ENCODE data around the gene FGFRL1.

FGFRL1 gene

DNA sequence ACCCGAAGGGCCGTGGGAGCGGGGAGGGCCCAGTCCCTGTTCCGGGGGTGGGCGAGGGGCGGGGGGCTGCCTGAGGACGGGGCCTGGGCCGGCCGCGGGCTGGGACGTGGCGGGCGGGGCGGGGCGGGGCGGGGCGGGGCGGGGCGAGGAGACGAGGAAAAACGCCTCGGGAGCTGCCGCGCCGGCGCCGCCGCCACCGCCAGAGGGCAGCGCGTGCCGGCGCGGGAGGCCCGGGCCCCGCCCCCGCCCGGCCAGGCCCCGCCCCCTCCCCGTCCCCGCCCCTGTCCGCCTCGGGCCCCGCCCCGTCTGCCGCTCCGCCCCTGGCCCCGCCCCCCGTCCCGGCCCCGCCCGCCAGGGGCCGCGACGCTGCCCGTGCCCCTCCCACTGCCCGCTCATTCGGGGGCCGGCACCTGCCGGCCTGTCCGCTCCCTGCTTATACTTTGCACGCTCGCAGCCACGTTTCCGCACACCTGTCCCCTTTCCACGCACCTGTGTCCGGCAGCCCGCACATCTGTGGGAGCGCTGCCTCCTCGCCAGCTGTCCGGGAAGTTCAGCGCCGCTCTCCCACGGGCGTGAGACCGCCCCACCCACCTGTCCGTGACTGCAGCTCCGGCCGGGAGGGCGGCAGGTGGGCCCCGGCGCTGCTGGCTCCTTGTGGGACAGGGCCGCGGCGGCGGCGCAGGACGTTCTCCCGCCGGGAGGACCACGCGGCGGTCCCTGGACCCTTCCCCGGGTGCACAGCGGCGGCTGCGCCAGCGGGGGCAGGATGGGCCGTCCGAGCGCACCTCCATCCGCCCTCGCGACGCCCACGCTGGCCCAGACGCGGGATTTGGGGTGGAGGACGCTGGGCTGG, 1.7 kb upstream of the FGFRL1 start:
- DNase-seq, result no peak

DNA sequence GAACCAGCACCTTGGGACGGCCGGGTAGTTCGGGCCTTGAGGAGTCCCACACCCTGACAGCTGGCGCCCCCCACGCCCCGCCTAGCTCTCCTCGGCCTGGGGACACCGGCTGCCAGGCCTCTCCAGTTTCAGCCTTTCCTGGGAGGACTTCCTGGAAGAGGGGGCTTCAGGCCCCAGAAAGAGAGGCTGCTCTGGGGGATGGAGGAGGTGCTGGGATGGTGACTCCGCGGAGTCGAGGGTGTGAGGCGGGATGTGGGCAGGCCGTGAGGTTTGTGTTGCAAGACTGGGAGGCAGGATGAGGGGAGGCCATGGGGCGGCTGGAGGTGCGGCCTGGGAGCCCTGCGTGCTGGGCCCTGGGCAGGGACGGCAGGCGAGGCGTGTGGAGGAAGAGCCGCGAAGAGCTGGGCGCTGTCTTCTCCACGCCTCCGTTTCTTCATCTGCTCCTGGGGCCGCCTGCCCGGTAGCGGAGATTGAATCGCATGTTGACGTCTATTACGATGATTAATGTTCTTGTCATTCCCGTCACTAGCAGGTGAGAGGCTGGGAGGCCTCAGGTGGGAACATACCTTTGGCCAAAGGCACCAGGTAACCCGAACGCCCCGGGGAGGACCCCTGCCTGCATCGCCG, 918 bp upstream of the FGFRL1 start:
- no peak for DNase-seq

DNA sequence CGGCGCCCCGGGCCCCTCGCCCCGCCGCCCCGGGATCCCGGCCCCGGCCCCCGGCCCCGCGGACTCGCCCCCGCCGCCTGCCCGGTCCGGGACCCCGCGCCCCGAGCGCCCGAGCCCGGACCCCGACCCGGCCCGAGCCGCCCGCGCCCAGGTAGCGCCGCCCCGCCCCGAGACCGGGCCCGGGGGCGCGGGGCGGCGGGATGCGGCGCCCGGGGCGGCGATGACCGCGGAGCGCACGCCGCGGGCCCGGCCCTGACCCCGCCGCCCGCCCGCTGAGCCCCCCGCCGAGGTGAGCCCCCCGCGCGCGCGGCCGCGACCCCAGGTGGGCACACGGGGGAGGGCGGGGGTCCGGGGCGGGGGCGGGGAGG, 224 bp downstream of the FGFRL1 start:
- no peak for DNase-seq

DNA sequence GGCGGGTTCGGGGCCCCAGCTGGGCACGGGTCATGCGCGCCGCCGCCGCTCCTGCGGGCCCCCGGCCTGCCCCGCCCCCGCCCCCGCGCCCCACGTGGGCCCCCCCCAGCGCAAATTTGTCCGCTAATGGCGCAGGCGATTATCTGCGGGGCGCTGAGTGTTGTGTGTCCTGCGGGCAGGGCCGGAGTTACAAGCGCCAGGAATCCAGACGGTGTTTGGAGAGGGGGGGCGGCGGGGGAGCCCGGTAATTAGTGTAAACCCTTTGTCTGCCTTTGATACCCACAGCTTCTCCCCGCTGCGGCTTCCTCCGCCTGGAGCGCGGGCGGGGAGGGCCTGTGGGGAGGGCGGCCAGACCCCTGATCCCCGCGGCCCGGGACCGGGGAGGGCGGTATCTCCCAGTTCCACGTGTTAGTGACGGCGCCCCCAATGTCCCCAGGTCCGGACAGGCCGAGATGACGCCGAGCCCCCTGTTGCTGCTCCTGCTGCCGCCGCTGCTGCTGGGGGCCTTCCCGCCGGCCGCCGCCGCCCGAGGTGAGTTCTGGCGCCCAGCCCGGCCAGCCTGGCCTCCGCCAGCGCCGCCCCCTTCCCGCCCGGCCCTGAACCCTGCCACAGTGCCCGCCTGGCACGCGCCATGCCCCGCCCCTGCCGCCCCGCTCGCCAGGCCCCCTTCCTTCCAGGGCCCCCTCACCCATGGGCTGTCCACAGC, 761 bp downstream of the FGFRL1 start:
- DNase-seq, result no peak

DNA sequence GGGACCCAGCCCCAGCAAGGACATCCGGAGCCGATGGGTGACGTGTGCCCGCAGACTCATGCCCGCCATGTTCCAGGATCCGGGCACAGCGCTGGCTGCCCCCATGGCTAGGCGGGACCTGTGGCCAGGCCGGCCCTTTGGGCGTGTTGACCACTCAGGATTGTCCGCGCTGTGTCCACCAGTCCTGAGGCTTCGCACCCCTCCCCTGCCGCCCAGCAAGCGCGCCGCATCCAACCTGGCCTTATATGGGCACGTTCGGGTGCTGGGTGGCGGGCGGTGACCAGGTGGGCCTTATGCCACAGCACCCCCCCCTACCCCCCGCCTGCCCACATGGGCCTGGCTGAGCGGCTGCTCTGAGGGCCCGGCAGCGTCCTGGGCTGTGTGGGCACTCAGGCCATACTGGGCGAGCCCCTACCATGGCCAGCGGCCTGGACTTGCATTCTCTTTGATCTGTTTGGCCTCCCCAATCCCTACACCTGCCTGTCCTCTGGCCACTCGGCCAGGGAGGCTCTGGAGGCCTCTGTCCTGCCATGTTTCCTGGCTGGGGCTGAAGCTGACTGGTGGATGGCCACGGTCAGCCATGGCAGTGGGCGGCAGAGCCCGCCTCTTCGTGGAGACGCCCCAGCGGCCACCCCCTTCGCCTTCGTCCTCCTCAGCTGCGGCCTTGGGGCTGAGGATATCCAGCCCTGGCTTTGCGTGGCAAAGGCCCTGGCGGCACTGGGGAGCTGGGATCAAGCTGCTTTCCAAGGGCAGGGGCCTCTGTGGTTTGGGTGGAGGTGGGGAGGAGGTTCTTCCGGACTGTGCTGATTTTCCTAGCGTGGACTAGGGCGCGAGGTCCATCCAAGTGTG, 2.0 kb downstream of the FGFRL1 start:
- no peak for DNase-seq

DNA sequence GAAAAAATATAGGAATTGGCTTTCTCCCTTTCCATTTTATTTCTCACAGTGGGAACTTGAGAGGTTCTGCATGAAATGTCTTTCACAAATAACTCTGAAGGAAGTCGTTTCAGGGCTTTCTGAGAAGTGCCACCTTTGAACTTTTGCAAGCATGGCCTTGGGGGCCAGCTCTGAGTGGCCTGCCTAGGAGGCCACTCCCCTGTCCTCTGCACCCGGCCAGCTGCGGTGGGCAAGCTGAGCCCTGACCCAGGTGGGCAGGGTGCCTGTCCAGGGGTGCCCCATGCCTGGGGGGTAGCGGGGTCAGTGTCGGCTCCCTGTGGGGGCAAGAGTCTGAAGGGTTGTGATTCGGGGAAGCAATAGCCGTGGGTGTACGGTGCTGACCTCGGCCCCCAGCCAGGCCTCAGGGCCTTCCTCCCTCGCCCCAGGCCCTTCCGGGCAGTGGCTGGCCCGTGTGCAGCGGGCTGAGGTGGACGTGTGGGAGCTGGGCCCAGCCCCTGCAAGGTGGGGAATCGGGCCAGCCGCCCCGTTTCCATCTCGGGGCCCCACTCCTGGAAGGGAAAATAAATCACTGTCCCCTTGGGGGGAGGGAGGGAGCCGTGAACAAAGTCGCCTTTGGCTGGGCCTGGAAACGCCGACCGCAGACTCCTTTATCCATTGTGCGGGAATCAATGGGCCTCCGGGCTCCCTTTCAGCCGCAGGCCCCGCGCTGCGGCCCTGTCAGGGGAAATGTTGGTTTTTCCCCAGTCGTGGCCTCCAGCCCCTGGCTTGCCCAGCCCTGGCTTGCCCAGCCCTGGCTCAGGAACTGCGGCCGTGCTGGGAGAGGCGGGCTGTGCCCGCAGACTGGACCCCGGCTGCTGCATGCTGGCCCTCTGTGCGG, 3.1 kb downstream of the FGFRL1 start:
- no peak for DNase-seq

DNA sequence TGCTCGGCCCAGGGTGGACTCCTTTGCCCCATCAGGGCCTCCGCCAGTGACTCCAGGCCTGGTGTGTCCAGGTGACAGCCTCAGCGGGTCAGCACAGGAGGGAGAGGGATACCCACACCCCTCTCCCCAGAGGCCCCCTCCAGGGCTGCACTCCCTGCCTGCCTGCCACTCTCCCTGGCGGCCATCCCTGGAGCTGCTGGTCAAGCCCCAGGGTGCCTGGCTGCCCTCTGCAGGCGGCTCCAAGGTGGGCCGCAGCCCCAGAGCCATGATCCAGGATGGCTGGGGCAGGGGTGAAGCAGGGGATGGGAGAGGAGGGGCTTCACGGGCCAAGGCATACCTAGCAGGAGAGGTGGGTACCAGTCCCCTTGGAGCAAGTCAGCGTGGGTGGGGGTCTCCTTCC, 3.8 kb downstream of the FGFRL1 start:
- no peak for DNase-seq

DNA sequence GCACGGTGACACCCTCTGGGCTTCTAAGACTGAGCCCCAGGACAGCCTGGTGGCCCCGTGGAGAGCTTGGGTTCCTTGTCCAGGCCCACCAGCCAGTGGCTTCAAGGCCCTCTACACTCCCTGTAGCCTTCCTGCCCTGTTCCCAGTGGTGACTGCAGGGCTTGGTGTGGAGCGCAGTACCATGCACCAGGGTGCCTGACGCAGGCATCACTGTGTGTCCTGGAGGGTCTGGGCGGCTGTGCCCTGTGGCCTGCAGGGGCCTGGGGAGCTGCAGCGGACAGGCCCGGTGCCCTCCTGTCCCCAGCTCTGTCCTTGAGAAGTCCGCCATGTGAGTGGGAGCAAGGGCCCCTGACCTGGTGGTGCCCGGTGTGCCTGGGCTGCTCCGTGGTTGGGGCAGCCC, 4.3 kb downstream of the FGFRL1 start:
- no peak for DNase-seq

DNA sequence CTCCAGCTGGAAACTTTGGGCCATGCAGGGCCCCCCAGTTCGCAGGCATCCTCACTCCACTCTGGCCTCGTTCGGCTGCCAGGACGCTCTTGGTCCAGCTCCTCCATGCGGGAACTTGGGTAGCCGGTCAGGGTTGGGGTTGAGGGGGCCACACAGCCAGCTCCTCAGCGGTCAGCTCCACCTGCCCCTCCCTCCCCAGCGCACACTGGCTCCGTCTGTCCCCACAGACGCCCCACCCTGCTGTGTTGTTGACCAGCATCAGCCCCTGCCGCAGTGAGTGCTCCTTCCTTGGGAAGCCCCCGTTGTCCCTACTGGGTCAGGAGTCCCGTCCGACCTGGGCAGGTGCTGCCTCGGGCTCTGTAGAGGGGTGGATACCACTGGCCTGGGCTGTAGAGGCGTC, 5.8 kb downstream of the FGFRL1 start:
- no peak for DNase-seq

DNA sequence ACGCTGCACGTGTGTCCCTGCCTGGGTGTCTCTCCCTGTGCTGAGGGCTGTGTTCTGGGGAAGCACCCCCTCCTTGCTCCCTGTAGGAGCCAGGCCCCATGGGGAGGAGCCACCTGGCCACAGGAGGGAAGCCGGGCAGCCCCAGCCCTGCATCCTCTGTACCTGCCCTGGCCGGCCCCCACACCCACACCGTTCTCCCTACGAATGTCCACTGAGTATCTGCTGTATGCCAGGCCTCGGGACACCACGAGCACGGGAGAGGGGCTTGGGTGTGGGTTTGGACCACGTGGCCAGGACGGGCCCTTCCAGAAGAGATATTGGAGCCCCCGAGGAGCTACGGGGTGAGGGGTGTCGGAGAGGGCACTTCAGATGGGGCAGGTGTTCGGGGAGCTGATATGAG, 6.3 kb downstream of the FGFRL1 start:
- DNase-seq, result no peak

DNA sequence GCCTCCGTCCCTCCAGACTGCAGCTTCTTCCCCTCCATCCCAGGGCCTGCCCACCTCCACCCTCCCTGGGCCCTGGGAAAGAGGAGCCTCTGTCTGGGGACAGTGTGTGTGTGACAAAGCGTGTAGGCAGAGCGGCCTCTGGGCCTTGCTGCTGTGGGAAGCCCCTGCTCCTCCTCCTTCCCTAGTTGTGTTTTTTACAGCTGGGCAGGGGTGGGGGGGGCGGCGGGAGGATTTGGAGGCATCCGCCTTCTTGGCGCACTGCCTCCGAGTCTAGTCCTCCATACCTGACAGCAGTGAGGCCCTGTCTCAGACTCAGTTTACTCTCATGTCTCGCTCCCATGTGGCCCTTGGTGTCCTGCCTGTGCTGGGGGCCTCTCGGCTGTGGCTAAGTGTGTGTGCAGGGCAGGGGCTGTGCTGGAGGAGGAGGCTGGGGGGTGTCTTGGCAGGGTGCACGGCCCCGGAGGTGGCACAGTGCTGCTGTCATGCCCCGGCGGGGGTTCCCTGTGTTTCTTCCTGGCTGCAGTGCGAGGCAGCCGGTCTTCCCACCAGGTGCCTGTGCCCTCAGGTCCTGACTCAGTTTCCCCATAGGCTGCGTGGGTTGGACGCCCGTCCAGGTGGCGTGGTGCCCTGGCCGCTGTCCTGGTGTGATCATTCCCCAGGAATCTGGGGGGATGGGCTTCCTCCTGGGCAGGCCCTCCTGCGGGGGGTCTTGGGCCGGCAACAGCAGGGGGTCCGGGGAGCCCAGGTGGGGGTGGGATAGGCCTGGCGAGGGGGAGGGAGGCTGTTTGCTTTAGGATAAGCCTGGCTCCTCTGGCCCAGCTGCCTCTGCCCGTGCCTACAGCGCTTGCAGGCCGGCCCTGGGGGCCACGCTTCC, 7.0 kb downstream of the FGFRL1 start:
- no peak for DNase-seq

DNA sequence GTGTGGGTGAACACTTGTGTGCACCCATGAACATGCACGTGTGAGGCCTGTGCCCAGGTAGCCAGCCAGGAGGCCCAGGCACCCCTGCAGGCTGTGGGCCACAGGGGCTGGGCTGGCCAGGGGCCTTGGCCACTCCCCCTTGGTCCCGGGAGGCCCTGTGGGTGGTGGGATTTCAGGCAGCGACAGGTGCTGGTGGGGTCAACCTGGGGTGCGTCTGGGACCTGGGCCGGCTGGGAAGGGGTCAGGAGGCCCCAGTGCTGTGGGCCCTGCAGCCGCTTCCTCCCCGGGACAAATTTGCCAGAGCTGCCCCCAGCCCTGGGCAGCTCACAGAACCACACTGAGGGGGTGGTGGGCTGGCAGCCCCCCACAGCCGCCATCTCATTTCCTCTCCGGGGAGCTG, 7.9 kb downstream of the FGFRL1 start:
- no peak for DNase-seq

DNA sequence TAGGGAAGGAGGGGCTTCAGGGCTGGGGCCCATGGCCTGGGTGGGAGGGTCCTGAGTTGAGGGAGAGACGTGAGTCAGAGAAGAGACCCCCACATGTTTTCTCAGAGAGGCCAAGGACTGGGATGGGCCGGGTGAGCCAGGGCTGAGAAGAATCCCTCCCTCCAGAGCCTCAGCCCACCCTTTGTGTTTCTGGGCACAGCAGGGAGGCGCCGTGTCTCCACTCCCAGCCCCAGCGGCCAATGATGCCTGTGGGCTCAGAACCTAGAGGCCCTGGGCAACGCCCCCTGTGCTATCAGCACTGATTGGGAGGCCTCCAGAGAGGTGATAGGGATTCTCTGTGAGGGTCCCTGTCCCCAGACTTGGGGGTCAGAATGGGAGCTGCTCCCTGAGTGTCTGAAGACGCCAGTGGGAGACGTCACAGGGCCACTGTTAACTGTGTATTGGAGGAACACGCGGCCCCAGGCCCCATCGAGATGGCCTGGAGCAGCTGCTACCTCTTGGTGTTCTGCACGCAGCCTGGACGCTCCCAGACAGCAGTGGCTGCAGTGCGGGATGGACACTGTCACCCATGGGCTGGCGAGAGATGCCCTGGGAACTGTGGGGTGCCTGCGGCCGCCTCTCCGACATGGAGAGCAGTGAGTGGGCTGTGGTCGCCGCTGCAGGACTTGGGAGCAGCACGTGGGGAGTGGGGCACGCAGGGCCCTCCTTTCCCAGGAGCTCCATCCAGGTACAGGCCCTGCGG, 8.5 kb downstream of the FGFRL1 start:
- DNase-seq, result no peak

DNA sequence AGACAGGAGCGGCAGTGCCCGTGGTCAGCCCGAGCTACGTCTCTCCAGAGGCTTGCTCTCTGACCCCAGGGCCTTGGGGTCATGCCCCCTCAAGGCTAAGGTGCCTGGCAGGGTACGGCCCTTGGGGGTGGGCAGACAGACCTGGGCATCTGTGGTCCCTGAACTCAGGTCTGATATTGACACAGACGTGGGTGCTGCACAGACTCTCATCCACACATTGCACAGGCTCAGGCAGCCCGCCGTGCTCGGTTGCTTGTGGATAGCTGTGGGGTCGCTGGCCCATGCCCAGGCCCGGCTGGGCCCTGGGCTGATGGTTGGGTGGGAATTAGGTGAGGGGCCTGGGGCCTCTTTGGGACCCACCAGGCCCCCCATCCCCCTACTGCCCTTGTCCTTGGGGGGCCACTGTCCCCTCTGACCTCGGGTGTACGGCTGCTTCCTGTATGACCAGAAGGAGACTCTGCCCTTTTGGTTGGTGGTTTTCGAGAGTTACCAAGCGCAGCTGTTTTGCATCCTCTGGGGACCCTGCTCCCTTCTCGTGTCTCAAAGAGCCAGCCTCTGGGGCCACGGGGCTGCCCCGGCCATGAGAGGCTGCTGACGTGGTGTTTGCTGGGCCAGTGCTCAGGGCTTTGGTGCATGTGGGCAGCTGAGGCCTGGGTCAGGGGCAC, 10.1 kb downstream of the FGFRL1 start:
- no peak for DNase-seq

DNA sequence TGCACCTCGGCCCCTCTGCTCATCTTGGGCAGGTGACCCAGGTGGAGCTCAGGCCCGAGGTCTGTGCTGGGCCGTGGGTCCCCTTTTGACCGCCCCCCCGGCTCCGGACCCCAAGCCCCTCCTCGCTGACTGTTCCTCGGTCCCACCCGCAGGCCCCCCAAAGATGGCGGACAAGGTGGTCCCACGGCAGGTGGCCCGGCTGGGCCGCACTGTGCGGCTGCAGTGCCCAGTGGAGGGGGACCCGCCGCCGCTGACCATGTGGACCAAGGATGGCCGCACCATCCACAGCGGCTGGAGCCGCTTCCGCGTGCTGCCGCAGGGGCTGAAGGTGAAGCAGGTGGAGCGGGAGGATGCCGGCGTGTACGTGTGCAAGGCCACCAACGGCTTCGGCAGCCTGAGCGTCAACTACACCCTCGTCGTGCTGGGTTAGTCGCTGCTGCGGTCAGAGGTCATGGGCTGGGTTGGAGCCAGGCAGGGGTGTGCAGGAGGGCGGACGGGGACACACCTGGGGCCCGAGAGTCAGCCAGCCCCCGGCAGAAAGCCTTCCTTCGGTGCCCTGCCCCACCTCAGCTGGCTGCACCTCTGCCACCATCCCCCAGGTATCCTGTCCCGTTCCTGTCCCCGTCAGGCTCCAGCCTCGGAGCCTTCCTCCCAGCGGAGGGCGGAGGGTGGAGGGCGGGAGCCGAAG, 10.8 kb downstream of the FGFRL1 start:
- no peak for DNase-seq

DNA sequence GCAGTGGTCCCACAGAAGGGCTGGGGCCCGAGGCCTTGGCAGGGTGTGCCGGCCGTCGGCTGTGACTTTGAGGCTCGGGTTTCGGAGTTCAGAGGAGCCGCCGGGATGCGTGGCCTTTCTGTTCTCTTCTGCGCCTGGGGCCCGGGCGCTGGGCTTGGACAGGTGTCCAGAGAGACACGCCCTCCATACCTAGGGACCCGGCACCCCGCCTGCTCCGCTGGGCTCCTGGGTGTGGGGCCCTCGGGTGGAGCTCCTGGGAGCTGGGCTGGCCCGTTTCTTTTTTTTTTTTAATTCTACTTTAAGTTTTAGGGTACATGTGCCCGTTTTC, 11.3 kb downstream of the FGFRL1 start:
- DNase-seq, result no peak

DNA sequence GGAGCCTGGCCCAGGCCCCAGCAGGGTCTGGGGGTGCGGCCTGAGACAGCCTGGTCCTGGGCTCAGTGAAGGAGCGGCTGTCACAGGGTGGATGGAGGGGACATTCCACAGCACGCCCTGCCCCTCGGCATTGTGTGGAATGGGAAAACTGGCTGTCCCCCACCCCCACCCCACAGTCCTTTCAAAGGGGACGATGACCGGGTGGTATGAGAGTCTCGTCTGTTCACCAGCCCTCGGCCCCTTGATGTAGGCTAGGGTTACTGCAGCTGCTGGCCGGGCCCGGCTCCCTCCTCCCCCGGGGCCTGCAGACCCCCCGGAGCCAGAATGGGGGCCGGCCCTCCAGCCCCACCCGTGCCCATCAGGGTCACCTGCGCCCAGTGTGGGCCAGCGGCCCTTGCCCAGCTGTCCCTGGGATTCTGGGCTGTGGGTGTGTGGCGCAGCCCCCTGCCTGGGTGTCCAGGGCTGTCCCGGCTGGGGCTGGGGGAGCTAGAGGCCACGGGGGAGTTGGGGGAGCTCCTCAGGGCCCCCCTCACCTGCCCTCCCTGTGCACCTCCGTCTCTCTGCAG, 11.7 kb downstream of the FGFRL1 start:
- no peak for DNase-seq

DNA sequence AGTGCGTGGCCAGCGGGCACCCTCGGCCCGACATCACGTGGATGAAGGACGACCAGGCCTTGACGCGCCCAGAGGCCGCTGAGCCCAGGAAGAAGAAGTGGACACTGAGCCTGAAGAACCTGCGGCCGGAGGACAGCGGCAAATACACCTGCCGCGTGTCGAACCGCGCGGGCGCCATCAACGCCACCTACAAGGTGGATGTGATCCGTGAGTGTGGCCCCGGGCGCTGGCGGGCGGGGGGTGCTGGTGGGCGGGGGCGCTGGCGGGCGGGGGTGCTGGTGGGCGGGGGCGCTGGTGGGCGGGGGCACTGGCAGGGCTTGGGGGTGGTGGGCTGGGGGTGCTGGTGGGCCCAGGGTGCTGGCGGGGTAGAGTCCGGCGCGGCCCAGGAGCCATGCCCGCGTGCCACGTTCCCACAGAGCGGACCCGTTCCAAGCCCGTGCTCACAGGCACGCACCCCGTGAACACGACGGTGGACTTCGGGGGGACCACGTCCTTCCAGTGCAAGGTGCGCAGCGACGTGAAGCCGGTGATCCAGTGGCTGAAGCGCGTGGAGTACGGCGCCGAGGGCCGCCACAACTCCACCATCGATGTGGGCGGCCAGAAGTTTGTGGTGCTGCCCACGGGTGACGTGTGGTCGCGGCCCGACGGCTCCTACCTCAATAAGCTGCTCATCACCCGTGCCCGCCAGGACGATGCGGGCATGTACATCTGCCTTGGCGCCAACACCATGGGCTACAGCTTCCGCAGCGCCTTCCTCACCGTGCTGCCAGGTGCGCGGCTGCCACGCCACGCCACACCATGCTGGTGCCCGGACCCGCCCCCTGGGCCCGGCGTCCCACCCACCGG, 12.7 kb downstream of the FGFRL1 start:
- no peak for DNase-seq

Data from NCI-H1105 (cell line).